ENCODE results near the gene IPO7.
"Not testable (repeated sequence)": the region's sequence is repeated elsewhere in the genome, so short reads cannot be mapped to it uniquely, and the experiment has no call there.

The IPO7 gene

GRCh38 chr11:9396752-9397151 is 12.3 kb downstream of the IPO7 start:
- no peaks in the 10 kb centered on the region for H3K9me3 ChIP-seq
- no peaks in the 10 kb centered on the region for H3K27me3 ChIP-seq
- TF ChIP-seq CTCF (IDR thresholded peaks at IDR 0.05; ENCODE audit: low read depth, low read length) = no peak
- H3K4me1 ChIP-seq = no peaks in the 10 kb centered on the region
- no peak overlapping the region for H3K4me3 ChIP-seq (ENCODE audit: low read depth, low read length)
- no peaks in the 10 kb centered on the region for H3K36me3 ChIP-seq
- no peak for DNase-seq

- Histone ChIP-seq H3K4me3 (ENCODE audit: low read depth, low read length) (no peak overlapping the region), H3K4me1 (no peaks in the 10 kb centered on the region), H3K9me3 (no peaks in the 10 kb centered on the region), H3K36me3 (no peaks in the 10 kb centered on the region), H3K27me3 (no peaks in the 10 kb centered on the region)
- no peak for DNase-seq
- no peak for TF ChIP-seq CTCF (IDR thresholded peaks at IDR 0.05; ENCODE audit: low read depth, low read length)
Measured at GRCh38 chr11:9397746-9398680, 13.6 kb downstream of the IPO7 start.

GRCh38 chr11:9399466-9399865 is 15.0 kb downstream of the IPO7 start:
- no peaks in the 10 kb centered on the region for H3K9me3 ChIP-seq
- H3K36me3 ChIP-seq = no peaks in the 10 kb centered on the region; the same call in 1 of the 2 replicates
- H3K27me3 ChIP-seq = no peaks in the 10 kb centered on the region
- H3K4me3 ChIP-seq (ENCODE audit: low read depth, low read length) = no peak overlapping the region
- no peaks in the 10 kb centered on the region for H3K4me1 ChIP-seq
- no peak for DNase-seq
- TF ChIP-seq CTCF (IDR thresholded peaks at IDR 0.05; ENCODE audit: low read depth, low read length) = no peak

GRCh38 chr11:9401884-9402283 is 17.4 kb downstream of the IPO7 start:
- H3K36me3 ChIP-seq; H3K4me3 ChIP-seq (ENCODE audit: low read depth, low read length); H3K4me1 ChIP-seq; DNase-seq; H3K27me3 ChIP-seq; H3K9me3 ChIP-seq: not testable (repeated sequence)

- Histone ChIP-seq H3K27me3 (no peaks in the 10 kb centered on the region), H3K4me1 (no peaks in the 10 kb centered on the region), H3K36me3 (peaks cover 60% of the 10 kb centered on the region), H3K9me3 (no peaks in the 10 kb centered on the region), H3K4me3 (ENCODE audit: low read depth, low read length) (no peak overlapping the region)
- DNase-seq = no peak
- no peak for TF ChIP-seq CTCF (IDR thresholded peaks at IDR 0.05; ENCODE audit: low read depth, low read length)
Measured at GRCh38 chr11:9428706-9429105, 44.3 kb downstream of the IPO7 start.

GRCh38 chr11:9438611-9439010 is 54.2 kb downstream of the IPO7 start:
- no peak for TF ChIP-seq CTCF (IDR thresholded peaks at IDR 0.05; ENCODE audit: low read depth, low read length)
- Histone ChIP-seq H3K9me3 (no peaks in the 10 kb centered on the region), H3K36me3 (peaks cover 62% of the 10 kb centered on the region), H3K4me3 (ENCODE audit: low read depth, low read length) (no peak overlapping the region), H3K4me1 (no peaks in the 10 kb centered on the region), H3K27me3 (no peaks in the 10 kb centered on the region)
- no peak for DNase-seq
